K562 (cell line): Measurements from ENCODE around the gene HAP1.

Experiments used
- CBX2 ChIP-seq: fragments of 200-600 bp; sonication (generic); IDR thresholded peaks from one replicate; pipeline ENCODE4 v1.6.1; 2012; ENCODE audit warnings: mild to moderate bottlenecking, low read length, inconsistent platforms; ENCODE audit not compliant: insufficient read depth, poor library complexity, severe bottlenecking
- CBX5 ChIP-seq: IDR thresholded peaks from 2 replicates; pipeline ENCODE4 v1.6.1; 2014; ENCODE audit warnings: low read depth, borderline replicate concordance
- RBM15 ChIP-seq: fragments of 200-400 bp; formaldehyde crosslinking; IDR thresholded peaks from 2 replicates; pipeline ENCODE4 v1.6.1; 2018; ENCODE audit warnings: mild to moderate bottlenecking, low read length, moderate library complexity; ENCODE audit not compliant: insufficient read depth
- SMARCE1 ChIP-seq: fragments of 450-650 bp; IDR thresholded peaks from 2 replicates; pipeline ENCODE4 v1.7.1; 2016; ENCODE audit warnings: mild to moderate bottlenecking
- TCF7L2 ChIP-seq: fragments of 150-350 bp; IDR thresholded peaks from 2 replicates; pipeline ENCODE4 v1.6.1; 2016; ENCODE audit warnings: low read depth, mild to moderate bottlenecking, low read length, moderate library complexity
- ZNF780A ChIP-seq: fragments of 250-450 bp; sonication (Bioruptor Pico); IDR thresholded peaks from 2 replicates; pipeline ENCODE4 v1.5.0; 2021; ENCODE audit warnings: mild to moderate bottlenecking
- TF ChIP-seq, protein P1 (sequence below), 2 experiments: fragments of 450-650 bp in 1 of 2; sonication (generic) in 1 of 2; formaldehyde crosslinking in 1 of 2; IDR thresholded peaks; 2 replicates each; pipeline versions ENCODE4 v1.7.1 to v1.9.0; 2016 to 2022; ENCODE audit warnings: inconsistent platforms in 1 of 2, mild to moderate bottlenecking in 1 of 2, missing genetic modification reagents in 1 of 2
- TF ChIP-seq, protein P2 (sequence below): sonication (generic); formaldehyde crosslinking; IDR thresholded peaks from 2 replicates; pipeline ENCODE4 v1.8.0; 2022; ENCODE audit warnings: mild to moderate bottlenecking, low read depth, missing genetic modification reagents

DNA sequence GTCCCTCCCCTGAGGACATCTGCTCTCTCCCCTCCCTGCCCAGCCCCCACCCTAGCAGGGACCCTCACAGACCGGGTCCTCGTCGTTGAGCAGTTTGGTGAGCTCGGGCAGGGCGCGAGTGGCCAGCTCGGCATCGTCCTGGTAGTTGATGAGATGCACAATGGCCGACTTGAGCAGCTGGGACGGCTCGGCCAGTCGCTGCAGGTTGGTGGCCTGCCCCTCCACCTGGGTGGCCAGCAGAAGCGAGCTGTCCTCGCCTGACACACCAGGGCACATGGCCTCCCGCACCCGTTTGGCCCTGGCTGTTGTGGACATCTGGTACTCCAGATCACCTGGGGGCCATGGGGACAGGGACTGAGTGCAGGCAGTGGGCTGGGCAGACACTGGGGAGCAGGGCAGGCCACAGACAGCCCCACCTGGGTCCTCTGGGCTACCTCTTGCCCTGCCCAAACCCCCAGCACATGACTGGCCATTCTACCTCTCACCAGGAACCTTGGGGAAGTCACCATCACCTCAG is 35.0 kb upstream of the HAP1 start:
- TF ChIP-seq CBX2 (no peak), RBM15 (no peak), TCF7L2 (no peak), ZNF780A (CRISPR knock-in tag) (no peak), CBX5 (no peak), SMARCE1 (no peak)
- TF ChIP-seq, protein P1, sequence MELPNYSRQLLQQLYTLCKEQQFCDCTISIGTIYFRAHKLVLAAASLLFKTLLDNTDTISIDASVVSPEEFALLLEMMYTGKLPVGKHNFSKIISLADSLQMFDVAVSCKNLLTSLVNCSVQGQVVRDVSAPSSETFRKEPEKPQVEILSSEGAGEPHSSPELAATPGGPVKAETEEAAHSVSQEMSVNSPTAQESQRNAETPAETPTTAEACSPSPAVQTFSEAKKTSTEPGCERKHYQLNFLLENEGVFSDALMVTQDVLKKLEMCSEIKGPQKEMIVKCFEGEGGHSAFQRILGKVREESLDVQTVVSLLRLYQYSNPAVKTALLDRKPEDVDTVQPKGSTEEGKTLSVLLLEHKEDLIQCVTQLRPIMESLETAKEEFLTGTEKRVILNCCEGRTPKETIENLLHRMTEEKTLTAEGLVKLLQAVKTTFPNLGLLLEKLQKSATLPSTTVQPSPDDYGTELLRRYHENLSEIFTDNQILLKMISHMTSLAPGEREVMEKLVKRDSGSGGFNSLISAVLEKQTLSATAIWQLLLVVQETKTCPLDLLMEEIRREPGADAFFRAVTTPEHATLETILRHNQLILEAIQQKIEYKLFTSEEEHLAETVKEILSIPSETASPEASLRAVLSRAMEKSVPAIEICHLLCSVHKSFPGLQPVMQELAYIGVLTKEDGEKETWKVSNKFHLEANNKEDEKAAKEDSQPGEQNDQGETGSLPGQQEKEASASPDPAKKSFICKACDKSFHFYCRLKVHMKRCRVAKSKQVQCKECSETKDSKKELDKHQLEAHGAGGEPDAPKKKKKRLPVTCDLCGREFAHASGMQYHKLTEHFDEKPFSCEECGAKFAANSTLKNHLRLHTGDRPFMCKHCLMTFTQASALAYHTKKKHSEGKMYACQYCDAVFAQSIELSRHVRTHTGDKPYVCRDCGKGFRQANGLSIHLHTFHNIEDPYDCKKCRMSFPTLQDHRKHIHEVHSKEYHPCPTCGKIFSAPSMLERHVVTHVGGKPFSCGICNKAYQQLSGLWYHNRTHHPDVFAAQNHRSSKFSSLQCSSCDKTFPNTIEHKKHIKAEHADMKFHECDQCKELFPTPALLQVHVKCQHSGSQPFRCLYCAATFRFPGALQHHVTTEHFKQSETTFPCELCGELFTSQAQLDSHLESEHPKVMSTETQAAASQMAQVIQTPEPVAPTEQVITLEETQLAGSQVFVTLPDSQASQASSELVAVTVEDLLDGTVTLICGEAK (IDR thresholded peaks at IDR 0.05): no peak
- TF ChIP-seq, protein P1 (CRISPR knock-in tag; IDR thresholded peaks at IDR 0.05): no peak
- TF ChIP-seq, protein P2, sequence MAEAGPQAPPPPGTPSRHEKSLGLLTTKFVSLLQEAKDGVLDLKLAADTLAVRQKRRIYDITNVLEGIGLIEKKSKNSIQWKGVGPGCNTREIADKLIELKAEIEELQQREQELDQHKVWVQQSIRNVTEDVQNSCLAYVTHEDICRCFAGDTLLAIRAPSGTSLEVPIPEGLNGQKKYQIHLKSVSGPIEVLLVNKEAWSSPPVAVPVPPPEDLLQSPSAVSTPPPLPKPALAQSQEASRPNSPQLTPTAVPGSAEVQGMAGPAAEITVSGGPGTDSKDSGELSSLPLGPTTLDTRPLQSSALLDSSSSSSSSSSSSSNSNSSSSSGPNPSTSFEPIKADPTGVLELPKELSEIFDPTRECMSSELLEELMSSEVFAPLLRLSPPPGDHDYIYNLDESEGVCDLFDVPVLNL (CRISPR knock-in tag): no peak
